OCI-LY1 (cell line): ENCODE data around the gene CHRM4.

Source experiments
- H2AFZ ChIP-seq: fragments of 200-600 bp; sonication (generic), shearing (Covaris generic); 2 replicates; pipeline ENCODE4 v1.6.0; 2014; ENCODE audit warnings: antibody characterized with exemption, mild to moderate bottlenecking, low read length
- H3F3A ChIP-seq: fragments of 200-600 bp; sonication (generic), shearing (Covaris generic); 2 replicates; pipeline ENCODE4 v1.6.0; 2014; ENCODE audit warnings: mild to moderate bottlenecking, antibody characterized with exemption, low read length, moderate library complexity; ENCODE audit not compliant: insufficient read depth
- H3K27ac ChIP-seq: fragments of 200-600 bp; sonication (generic); 2 replicates; pipeline ENCODE4 v1.5.1; 2014; ENCODE audit warnings: low read length, mixed run types, mild to moderate bottlenecking, low read depth; ENCODE audit not compliant: poor library complexity, severe bottlenecking
- H3K27me3 ChIP-seq: fragments of 200-600 bp; sonication (generic); 2 replicates; pipeline ENCODE4 v1.6.0; 2014; ENCODE audit warnings: antibody characterized with exemption, mild to moderate bottlenecking, low read length, moderate library complexity; ENCODE audit not compliant: insufficient read depth
- H3K36me3 ChIP-seq: fragments of 200-600 bp; sonication (generic); 2 replicates; pipeline ENCODE4 v1.6.1; 2014; ENCODE audit warnings: mild to moderate bottlenecking, antibody characterized with exemption, low read length, moderate library complexity, mixed read lengths; ENCODE audit not compliant: insufficient read depth
- H3K4me1 ChIP-seq: fragments of 200-600 bp; sonication (generic); 2 replicates; pipeline ENCODE4 v1.5.1; 2014; ENCODE audit warnings: mild to moderate bottlenecking, low read length, moderate library complexity; ENCODE audit not compliant: insufficient read depth, severe bottlenecking
- H3K4me2 ChIP-seq: fragments of 200-600 bp; sonication (generic), shearing (Covaris generic); 2 replicates; pipeline ENCODE4 v1.6.1; 2014; ENCODE audit warnings: low read length
- H3K4me3 ChIP-seq: fragments of 200-600 bp; sonication (generic); 2 replicates; pipeline ENCODE4 v1.5.1; 2014; ENCODE audit warnings: low read length, low read depth, mild to moderate bottlenecking, mixed read lengths; ENCODE audit not compliant: poor library complexity, severe bottlenecking
- H3K79me2 ChIP-seq: fragments of 200-600 bp; shearing (Covaris generic); 2 replicates; pipeline ENCODE4 v1.6.1; 2016; ENCODE audit warnings: mixed run types, low read length, mixed read lengths; ENCODE audit not compliant: insufficient read depth
- H3K9ac ChIP-seq: fragments of 200-600 bp; sonication (generic), shearing (Covaris generic); 2 replicates; pipeline ENCODE4 v1.6.1; 2014; ENCODE audit warnings: mild to moderate bottlenecking, low read length, mixed read lengths
- H3K9me2 ChIP-seq: fragments of 200-600 bp; sonication (generic), shearing (Covaris generic); 2 replicates; pipeline ENCODE4 v1.6.1; 2014; ENCODE audit warnings: low read depth, mild to moderate bottlenecking, low read length, mixed read lengths
- H3K9me3 ChIP-seq: fragments of 200-600 bp; shearing (Covaris generic); 2 replicates; pipeline ENCODE4 v1.6.1; 2014; ENCODE audit warnings: low read length, mixed read lengths
- H4K20me1 ChIP-seq: fragments of 200-600 bp; sonication (generic), shearing (Covaris generic); 2 replicates; pipeline ENCODE4 v1.6.0; 2016; ENCODE audit warnings: mild to moderate bottlenecking, low read length; ENCODE audit not compliant: insufficient read depth
- CTCF ChIP-seq: fragments of 200-600 bp; sonication (generic), shearing (Covaris generic); IDR thresholded peaks from 2 replicates; pipeline ENCODE4 v1.5.1; 2017; ENCODE audit warnings: mild to moderate bottlenecking, antibody characterized with exemption, low read length, moderate library complexity, mixed read lengths
- EZH2 ChIP-seq: fragments of 200-600 bp; sonication (generic), shearing (Covaris generic); IDR thresholded peaks from 2 replicates; pipeline ENCODE4 v1.8.0; 2017; ENCODE audit warnings: borderline replicate concordance, mixed run types, mild to moderate bottlenecking, antibody characterized with exemption, low read length, moderate library complexity, mixed read lengths

Gene CHRM4

GRCh38 chr11:46388619-46389449, 2.7 kb downstream of the CHRM4 start:
- TF ChIP-seq CTCF: no peak
- TF ChIP-seq EZH2: no peak
- Histone ChIP-seq H3K4me3 (no peak overlapping the region), H3K4me2 (peak overlapping the region; percentile 80; the same call in 1 of the 2 replicates), H3K9me3 (no peaks in the 10 kb centered on the region), H3K4me1 (peaks cover 24% of the 10 kb centered on the region), H4K20me1 (no peaks in the 10 kb centered on the region), H3F3A (no peaks in the 10 kb centered on the region), H3K27me3 (peaks cover 4% of the 10 kb centered on the region; the same call in 1 of the 2 replicates), H3K36me3 (no peaks in the 10 kb centered on the region), H2AFZ (no peak overlapping the region), H3K27ac (no peak overlapping the region), H3K79me2 (no peaks in the 10 kb centered on the region), H3K9me2 (no peaks in the 10 kb centered on the region), H3K9ac (no peak overlapping the region)

GRCh38 chr11:46387919-46388618, 3.5 kb downstream of the CHRM4 start:
- no peaks in the 10 kb centered on the region for H3F3A ChIP-seq
- H3K36me3 ChIP-seq: no peaks in the 10 kb centered on the region
- H3K9me2 ChIP-seq: no peaks in the 10 kb centered on the region
- peaks cover 4% of the 10 kb centered on the region; the same call in 1 of the 2 replicates for H3K27me3 ChIP-seq
- H3K9me3 ChIP-seq: no peaks in the 10 kb centered on the region
- no peak overlapping the region for H3K4me2 ChIP-seq
- H3K79me2 ChIP-seq: no peaks in the 10 kb centered on the region
- no peak overlapping the region for H3K27ac ChIP-seq
- no peak overlapping the region for H3K4me3 ChIP-seq
- peaks cover 24% of the 10 kb centered on the region for H3K4me1 ChIP-seq
- H2AFZ ChIP-seq: no peak overlapping the region
- H4K20me1 ChIP-seq: no peaks in the 10 kb centered on the region
- no peak overlapping the region for H3K9ac ChIP-seq
- no peak for TF ChIP-seq CTCF
- no peak for TF ChIP-seq EZH2

GRCh38 chr11:46387456-46387855, 4.1 kb downstream of the CHRM4 start:
- H3K27me3 ChIP-seq: peaks cover 4% of the 10 kb centered on the region; the same call in 1 of the 2 replicates
- H3K9ac ChIP-seq: no peak overlapping the region
- no peaks in the 10 kb centered on the region for H3K9me3 ChIP-seq
- TF ChIP-seq EZH2 (no peak), CTCF (no peak)
- no peak overlapping the region for H2AFZ ChIP-seq
- no peaks in the 10 kb centered on the region for H3K79me2 ChIP-seq
- H3K4me1 ChIP-seq: peaks cover 18% of the 10 kb centered on the region
- no peak overlapping the region for H3K4me2 ChIP-seq
- no peak overlapping the region for H3K4me3 ChIP-seq
- H3K36me3 ChIP-seq: no peaks in the 10 kb centered on the region
- no peaks in the 10 kb centered on the region for H4K20me1 ChIP-seq
- no peak overlapping the region for H3K27ac ChIP-seq
- H3F3A ChIP-seq: no peaks in the 10 kb centered on the region
- H3K9me2 ChIP-seq: no peaks in the 10 kb centered on the region
